Transverse colon (tissue), 4 donors: ENCODE results near the gene CDCA7.

ENCODE experiments used
- EP300 ChIP-seq: sonication (generic); formaldehyde crosslinking; IDR thresholded peaks from one replicate; pipeline ENCODE4 v1.6.1; 2017; ENCODE audit warnings: antibody characterized with exemption, low read depth
- POLR2AphosphoS5 ChIP-seq, 3 donors: sonication (generic); formaldehyde crosslinking; IDR thresholded peaks; one replicate each; pipeline ENCODE4 v1.6.1; 2016; ENCODE audit warnings: antibody characterized with exemption in 3 of 3
- TF ChIP-seq, protein P1 (sequence below), 5 experiments: fragments of 200-600 bp in 3 of 5; fragments of 450-650 bp in 2 of 5; sonication (generic) in 3 of 5; IDR thresholded peaks; 1 replicate in 2 of 5; 2 replicates in 3 of 5; pipeline ENCODE4 v1.5.1; 2016 to 2017; ENCODE audit warnings: antibody characterized with exemption in 5 of 5, inconsistent platforms in 3 of 5, mild to moderate bottlenecking in 2 of 5, moderate library complexity in 1 of 5

DNA sequence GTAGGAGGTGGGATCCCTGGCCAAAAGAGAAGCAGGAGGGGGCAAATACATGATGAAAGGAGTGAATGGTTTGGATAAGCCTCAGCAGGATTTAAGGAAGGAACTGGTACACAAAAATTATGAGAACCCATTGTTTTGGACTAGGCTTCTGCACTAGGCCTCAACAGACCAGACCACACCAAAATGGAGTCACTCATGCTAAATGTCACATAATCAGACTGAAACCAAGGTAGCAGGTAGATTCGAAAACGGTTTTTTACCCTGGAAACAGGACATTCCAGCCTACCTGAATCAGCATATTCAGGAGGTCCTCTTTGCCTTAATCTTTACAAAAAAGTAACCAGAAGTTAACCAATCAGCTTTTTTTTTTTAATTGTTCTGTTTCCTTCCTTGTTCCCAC is 49.4 kb upstream of the CDCA7 start:
- TF ChIP-seq EP300 (no peak), POLR2AphosphoS5 (IDR thresholded peaks at IDR 0.05) (no peak)
- TF ChIP-seq, protein P1, sequence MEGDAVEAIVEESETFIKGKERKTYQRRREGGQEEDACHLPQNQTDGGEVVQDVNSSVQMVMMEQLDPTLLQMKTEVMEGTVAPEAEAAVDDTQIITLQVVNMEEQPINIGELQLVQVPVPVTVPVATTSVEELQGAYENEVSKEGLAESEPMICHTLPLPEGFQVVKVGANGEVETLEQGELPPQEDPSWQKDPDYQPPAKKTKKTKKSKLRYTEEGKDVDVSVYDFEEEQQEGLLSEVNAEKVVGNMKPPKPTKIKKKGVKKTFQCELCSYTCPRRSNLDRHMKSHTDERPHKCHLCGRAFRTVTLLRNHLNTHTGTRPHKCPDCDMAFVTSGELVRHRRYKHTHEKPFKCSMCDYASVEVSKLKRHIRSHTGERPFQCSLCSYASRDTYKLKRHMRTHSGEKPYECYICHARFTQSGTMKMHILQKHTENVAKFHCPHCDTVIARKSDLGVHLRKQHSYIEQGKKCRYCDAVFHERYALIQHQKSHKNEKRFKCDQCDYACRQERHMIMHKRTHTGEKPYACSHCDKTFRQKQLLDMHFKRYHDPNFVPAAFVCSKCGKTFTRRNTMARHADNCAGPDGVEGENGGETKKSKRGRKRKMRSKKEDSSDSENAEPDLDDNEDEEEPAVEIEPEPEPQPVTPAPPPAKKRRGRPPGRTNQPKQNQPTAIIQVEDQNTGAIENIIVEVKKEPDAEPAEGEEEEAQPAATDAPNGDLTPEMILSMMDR (IDR thresholded peaks at IDR 0.05) = no peak
